ENCODE results near the gene KLRK1. TPM values are rescaled to one million over a fixed set of nuclear protein-coding genes. Genes with fewer than 3 reads are reported as not detected.
"Not testable (repeated sequence)": the region's sequence is repeated elsewhere in the genome, so short reads cannot be mapped to it uniquely, and the experiment has no call there.

KLRK1 gene
- total RNA-seq, result 10 to 100 TPM in 2 of 5 donors, 1 to 10 TPM in 1, not detected in 2; 2.0 to 17.4 (median 12.9) TPM
- 1 to 10 TPM in 2 of 3 donors, under 1 TPM in 1; 0.50 to 2.4 (median 2.0) TPM for polyA plus RNA-seq
- long read RNA-seq, donor 1, result 0 reads
- long read RNA-seq, donor 2, result 0 reads
- long read RNA-seq, donor 3, result 0 reads
- long read RNA-seq, donor 4, result 0 reads
- long read RNA-seq, donor 5, result 0 reads
- long read RNA-seq, donor 6, result 0 reads
- long read RNA-seq, donor 7, partial matches to known transcripts, result 0 of 1 reads
- long read RNA-seq, donor 7, other reads (novel, unspliced or antisense), result 0 of 1 reads
- long read RNA-seq, donor 8, result 0 reads
- long read RNA-seq, donor 9, result 0 reads
- long read RNA-seq, donor 10, result 0 reads

GRCh38 chr12:10389904-10390303 is at the start of gene KLRK1:
Gene KLRK1 (minus strand): TSS chr12:10390041. CDS start chr12:10388810, 1,231 bp downstream.
- no peak for DNase-seq
- no peaks in the 10 kb centered on the region for H3K9me3 ChIP-seq
- peak within 1 kb of the TSS in 1 of 4 donors; percentile 0 for H3K4me3 ChIP-seq
- intact Hi-C loops (cut with DNase I; ENCODE audit: low total_unique reads), result no loop called here
- H3K27ac ChIP-seq, result no peak within 1 kb of the TSS
- TF ChIP-seq EP300 (IDR thresholded peaks at IDR 0.05) (no peak), POLR2A (IDR thresholded peaks at IDR 0.05) (no peak), CTCF (IDR thresholded peaks at IDR 0.05) (no peak), POLR2AphosphoS5 (IDR thresholded peaks at IDR 0.05) (no peak)
- H3K4me1 ChIP-seq, result peaks cover 0 to 13% (median 5%) of the 10 kb centered on the region in 4 donors
- no peaks in the 10 kb centered on the region for H3K36me3 ChIP-seq
- WGBS, 5 donors, result 77 to 86% (median 79%) methylated on average over 1 of the region's 1 CpG
- H3K27me3 ChIP-seq, result no peaks in the 10 kb centered on the region

DNA sequence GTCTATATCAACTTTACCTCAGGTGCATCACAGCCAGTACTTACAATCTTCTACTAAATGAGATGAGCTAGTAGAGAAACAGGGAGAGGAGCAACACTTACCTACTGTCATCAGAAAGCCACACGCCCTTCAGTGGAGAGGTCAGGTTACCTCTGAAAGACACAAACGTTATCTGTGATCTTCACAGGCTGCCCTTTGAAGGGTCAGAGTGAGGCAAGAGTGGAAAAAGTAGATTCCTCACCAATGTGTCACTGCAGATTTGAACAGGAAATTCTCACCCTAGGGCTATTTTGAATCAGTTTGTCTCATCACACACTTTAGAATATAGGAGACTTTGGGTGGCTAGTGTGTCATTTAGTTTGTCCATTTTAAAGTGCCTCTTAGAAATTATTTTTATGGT is 47.8 kb upstream of the KLRK1 start:
- H3K4me3 ChIP-seq; DNase-seq; H3K4me1 ChIP-seq; H3K27me3 ChIP-seq; H3K36me3 ChIP-seq; intact Hi-C loops (cut with DNase I; ENCODE audit: low total_unique reads); H3K27ac ChIP-seq; H3K9me3 ChIP-seq: not testable (repeated sequence)
- 14 to 25% (median 17%) methylated on average over 1 of the region's 2 CpGs; no CpG with 5 or more reads in 2 of the 5 donors for WGBS, 5 donors

DNA sequence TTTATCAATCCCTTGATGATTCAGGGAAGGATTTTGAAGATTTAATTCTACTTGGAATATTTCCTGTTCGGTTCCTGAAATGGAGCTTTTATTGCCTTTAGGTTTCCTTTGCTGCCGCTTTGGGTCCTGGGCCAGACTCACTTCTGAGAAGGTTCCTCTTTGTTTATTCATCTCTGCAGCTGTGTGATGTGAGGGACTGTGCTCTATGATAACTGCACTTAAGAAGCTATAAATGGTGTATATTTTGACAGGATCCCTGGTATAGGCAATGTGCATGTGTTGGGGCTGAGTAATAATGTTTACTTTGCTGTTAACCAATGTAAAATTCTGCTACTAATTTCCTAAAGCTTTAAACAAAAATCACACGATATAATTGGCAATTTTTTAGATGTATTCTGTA is 46.0 kb upstream of the KLRK1 start, which contains the start of gene KLRC2:
KLRC2 (minus strand) TSS at position 195 of the 400 bp plus-strand sequence; CDS start at position 171, 24 bp downstream.
- H3K27ac ChIP-seq; H3K27me3 ChIP-seq; H3K9me3 ChIP-seq; H3K4me1 ChIP-seq; intact Hi-C loops (cut with DNase I; ENCODE audit: low total_unique reads); H3K4me3 ChIP-seq; H3K36me3 ChIP-seq: not testable (repeated sequence)
- peak in 1 of 2 donors; percentile 18 for DNase-seq
- WGBS, 5 donors, result 33 to 55% (median 42%) methylated on average over 3 of the region's 3 CpGs

DNA sequence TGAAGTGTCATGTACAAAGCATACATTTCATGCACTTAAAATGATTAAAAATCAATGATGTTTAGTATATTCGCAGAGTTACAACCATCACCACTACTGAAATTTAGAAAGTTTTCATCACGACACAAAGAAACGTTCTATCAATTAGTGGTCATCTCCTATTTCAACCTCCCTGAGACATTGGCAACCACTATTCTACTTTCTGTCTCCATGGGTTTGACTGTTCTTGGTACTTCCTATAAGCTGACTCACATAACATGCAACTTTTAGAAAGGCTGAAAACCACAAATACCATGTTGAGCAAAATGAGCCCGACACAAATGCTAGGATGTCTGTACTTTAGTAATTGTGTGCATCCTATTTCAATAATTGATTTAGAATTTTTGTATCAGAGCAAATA is 40.8 kb upstream of the KLRK1 start:
- H3K36me3 ChIP-seq; H3K9me3 ChIP-seq; H3K4me3 ChIP-seq; H3K27me3 ChIP-seq; H3K4me1 ChIP-seq; DNase-seq; intact Hi-C loops (cut with DNase I; ENCODE audit: low total_unique reads); H3K27ac ChIP-seq: not testable (repeated sequence)
- 76 to 82% (median 82%) methylated on average over 4 of the region's 4 CpGs for WGBS, 5 donors

DNA sequence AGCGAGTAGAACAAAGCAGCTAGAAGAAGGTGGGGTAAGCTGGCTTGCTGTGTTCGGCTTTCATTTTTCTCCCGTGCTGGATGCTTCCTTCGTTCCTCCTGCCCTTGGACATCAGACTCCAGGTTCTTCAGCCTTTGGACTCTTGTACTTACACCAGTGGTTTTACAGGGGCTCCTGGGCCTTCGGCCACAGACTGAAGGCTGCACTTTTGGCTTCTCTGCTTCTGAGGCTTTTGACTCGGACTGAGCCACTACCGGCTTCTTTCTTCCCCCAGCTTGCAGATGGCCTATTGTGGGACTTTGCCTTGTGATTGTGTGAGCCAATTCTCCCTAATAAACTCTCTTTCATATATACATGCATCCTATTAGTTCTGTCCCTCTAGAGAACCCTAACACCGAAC is 36.1 kb upstream of the KLRK1 start:
- WGBS, 5 donors, result 85 to 94% (median 88%) methylated on average over 6 to 8 of the region's 8 CpGs
- H3K4me1 ChIP-seq; H3K27ac ChIP-seq; DNase-seq; H3K36me3 ChIP-seq; H3K4me3 ChIP-seq; H3K9me3 ChIP-seq; H3K27me3 ChIP-seq; intact Hi-C loops (cut with DNase I; ENCODE audit: low total_unique reads): not testable (repeated sequence)

DNA sequence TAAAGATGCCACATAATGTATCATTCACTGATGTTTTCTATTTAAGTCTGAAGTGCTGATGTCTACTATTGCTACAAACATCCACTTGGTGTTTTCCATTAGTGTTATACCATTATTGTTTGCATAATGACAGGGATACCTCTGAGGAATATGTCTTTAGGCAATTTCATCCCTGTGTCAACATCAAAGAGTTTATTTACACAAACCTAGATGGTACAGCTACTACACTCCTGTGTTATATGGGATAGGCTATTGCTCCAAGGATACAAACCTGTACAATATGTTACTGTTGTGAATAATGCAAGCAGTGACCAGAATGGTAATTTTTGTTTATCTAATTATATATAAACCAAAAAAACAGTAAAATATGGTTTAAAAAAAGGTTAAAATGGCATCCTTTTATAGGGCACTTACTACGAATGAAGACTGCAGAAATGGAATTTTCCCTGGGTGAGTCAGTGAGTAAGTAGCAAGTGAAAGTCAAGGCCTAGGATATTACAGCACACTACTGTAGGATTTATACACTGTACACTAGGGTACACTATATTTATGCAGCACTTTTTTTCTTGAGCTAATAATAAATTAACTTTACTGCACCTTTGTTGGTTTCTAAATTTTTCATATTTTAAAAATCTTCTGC is 34.5 kb upstream of the KLRK1 start:
- H3K27me3 ChIP-seq; H3K27ac ChIP-seq; H3K36me3 ChIP-seq; H3K4me3 ChIP-seq; DNase-seq; H3K9me3 ChIP-seq; intact Hi-C loops (cut with DNase I; ENCODE audit: low total_unique reads); H3K4me1 ChIP-seq: not testable (repeated sequence)
- WGBS, 5 donors, result 68 to 100% (median 83%) methylated on average over 1 of the region's 1 CpG; no CpG with 5 or more reads in 1 of the 5 donors

- H3K4me3 ChIP-seq; intact Hi-C loops (cut with DNase I; ENCODE audit: low total_unique reads): not testable (repeated sequence)
- 9 to 56% (median 33%) methylated on average over 1 to 2 of the region's 3 CpGs; no CpG with 5 or more reads in 1 of the 5 donors for WGBS, 5 donors
Observed at GRCh38 chr12:10422159-10422558, 32.3 kb upstream of the KLRK1 start.

DNA sequence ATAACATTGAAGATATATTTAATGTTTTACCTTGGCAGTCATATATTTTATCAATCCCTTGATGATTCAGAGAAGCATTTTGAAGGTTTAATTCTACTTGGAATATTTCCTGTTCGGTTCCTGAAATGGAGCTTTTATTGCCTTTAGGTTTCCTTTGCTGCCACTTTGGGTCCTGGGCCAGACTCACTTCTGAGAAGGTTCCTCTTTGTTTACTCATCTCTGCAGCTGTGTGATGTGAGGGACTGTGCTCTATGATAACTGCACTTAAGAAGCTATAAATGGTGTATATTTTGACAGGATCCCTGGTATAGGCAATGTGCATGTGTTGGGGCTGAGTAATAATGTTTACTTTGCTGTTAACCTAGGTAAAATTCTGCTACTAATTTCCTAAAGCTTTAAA is 30.5 kb upstream of the KLRK1 start, which contains the start of gene KLRC3:
KLRC3 (minus strand) TSS at position 262 of the 400 bp plus-strand sequence; CDS start at position 217, 45 bp downstream.
- H3K27ac ChIP-seq; intact Hi-C loops (cut with DNase I; ENCODE audit: low total_unique reads); H3K4me3 ChIP-seq; DNase-seq; H3K27me3 ChIP-seq; H3K4me1 ChIP-seq; H3K9me3 ChIP-seq; H3K36me3 ChIP-seq: not testable (repeated sequence)
- 48 to 62% (median 61%) methylated on average over 1 of the region's 1 CpG for WGBS, 5 donors

More at GRCh38 chr12:10422159-10422558, 32.3 kb upstream of the KLRK1 start:
- not testable (repeated sequence) for H3K9me3 ChIP-seq, H3K4me1 ChIP-seq, H3K36me3 ChIP-seq, DNase-seq, H3K27ac ChIP-seq, H3K27me3 ChIP-seq
